ENCODE data around the gene FAM180B.

Gene FAM180B

DNA sequence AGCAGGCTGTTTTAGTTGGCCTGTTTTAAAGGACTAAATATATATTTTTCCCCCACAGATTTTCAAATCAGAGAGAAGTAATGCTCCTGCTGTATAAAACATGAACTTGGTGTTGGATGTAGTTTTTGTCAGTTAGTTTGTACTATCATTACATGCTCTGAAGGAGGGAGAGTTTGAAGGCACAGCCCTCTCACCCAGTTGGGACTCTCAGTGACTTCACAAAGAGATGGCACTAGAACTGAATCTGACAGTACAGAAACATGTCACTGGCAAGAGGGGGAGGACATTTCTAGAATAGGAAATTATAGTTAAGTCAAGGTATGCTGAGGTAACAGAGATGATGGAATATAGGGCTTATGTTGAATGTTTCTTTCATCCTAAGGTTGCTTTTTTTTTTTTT is 28.8 kb downstream of the FAM180B start:
- Histone ChIP-seq H3K4me2 (no peak overlapping the region), H3K27ac (no peak overlapping the region), H3K36me3 (ENCODE audit: insufficient read depth) (no peaks in the 10 kb centered on the region), H3K27me3 (ENCODE audit: insufficient read depth, low read depth) (no peaks in the 10 kb centered on the region), H3K79me2 (ENCODE audit: insufficient read depth, low read depth) (no peaks in the 10 kb centered on the region), H3K9ac (no peak overlapping the region), H4K20me1 (ENCODE audit: insufficient read depth) (no peaks in the 10 kb centered on the region), H3K4me3 (IDR thresholded peaks at IDR 0.05; ENCODE audit: insufficient read depth, low read depth, low read length) (no peak overlapping the region), H2AFZ (ENCODE audit: low read depth) (no peak overlapping the region), H3K4me1 (ENCODE audit: low read depth, poor library complexity, severe bottlenecking) (peaks cover 36% of the 10 kb centered on the region)
- TF ChIP-seq, protein P1, sequence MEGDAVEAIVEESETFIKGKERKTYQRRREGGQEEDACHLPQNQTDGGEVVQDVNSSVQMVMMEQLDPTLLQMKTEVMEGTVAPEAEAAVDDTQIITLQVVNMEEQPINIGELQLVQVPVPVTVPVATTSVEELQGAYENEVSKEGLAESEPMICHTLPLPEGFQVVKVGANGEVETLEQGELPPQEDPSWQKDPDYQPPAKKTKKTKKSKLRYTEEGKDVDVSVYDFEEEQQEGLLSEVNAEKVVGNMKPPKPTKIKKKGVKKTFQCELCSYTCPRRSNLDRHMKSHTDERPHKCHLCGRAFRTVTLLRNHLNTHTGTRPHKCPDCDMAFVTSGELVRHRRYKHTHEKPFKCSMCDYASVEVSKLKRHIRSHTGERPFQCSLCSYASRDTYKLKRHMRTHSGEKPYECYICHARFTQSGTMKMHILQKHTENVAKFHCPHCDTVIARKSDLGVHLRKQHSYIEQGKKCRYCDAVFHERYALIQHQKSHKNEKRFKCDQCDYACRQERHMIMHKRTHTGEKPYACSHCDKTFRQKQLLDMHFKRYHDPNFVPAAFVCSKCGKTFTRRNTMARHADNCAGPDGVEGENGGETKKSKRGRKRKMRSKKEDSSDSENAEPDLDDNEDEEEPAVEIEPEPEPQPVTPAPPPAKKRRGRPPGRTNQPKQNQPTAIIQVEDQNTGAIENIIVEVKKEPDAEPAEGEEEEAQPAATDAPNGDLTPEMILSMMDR (conservative IDR thresholded peaks at IDR 0.05; ENCODE audit: low read depth, low read length) = no peak

DNA sequence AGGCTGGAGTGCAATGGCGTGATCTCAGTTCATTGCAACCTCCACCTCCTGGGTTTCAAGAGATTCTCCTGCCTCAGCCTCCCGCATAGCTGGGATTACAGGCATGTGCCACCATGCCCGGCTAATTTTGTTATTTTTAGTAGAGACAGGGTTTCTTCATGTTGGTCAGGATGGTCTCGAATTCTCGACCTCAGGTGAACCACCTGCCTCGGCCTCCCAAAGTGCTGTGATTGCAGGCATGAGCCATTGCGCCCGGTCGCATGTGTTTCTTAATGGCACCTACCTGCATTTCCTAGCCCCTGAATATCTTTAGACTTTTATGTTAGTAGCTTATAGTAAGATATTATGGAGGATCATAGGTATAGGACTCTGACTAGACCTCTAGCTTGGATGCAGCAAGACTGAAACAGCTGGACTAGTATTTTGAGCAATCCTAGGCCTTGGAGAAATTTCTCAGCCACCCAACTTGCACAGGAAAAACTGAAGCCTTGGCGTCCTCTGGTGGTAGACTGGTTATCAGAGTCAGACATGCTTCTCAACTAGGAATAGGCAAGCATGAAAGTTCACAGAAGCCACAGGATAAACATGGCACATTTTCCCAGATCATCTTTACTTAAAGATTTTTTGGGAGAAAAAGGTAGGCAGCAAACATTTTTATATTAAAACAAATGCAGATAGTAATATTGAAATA is 30.4 kb downstream of the FAM180B start:
- TF ChIP-seq, protein P1 (conservative IDR thresholded peaks at IDR 0.05; ENCODE audit: low read depth, low read length) = peak; percentile 69
- Histone ChIP-seq H3K36me3 (ENCODE audit: insufficient read depth) (no peaks in the 10 kb centered on the region), H2AFZ (ENCODE audit: low read depth) (no peak overlapping the region), H3K79me2 (ENCODE audit: insufficient read depth, low read depth) (no peaks in the 10 kb centered on the region), H3K27ac (no peak overlapping the region), H4K20me1 (ENCODE audit: insufficient read depth) (no peaks in the 10 kb centered on the region), H3K4me1 (ENCODE audit: low read depth, poor library complexity, severe bottlenecking) (peaks cover 36% of the 10 kb centered on the region), H3K9ac (no peak overlapping the region), H3K4me3 (IDR thresholded peaks at IDR 0.05; ENCODE audit: insufficient read depth, low read depth, low read length) (no peak overlapping the region), H3K27me3 (ENCODE audit: insufficient read depth, low read depth) (no peaks in the 10 kb centered on the region), H3K4me2 (peak overlapping the region; percentile 52; the same call in 1 of the 2 replicates)

DNA sequence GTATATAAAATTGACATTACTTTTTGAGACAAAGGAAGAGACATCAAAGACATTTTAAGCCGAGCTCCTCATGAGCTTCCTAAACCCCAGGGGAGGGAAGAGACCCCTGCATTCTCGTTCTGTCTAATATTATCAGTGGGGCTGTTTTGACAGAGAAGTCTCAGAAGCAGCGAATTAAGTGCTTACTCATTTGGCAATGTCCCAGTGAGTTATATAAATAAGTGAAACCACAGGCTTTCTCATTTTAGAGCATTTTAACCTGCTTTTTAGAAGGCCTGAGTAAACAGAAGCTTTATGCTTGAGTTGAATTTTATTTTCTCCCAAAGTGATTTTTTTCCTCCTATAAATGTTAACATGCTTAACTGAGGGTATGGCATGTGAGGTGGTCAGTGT is 30.9 kb downstream of the FAM180B start:
- no peaks in the 10 kb centered on the region for H3K27me3 ChIP-seq (ENCODE audit: insufficient read depth, low read depth)
- H3K9ac ChIP-seq = no peak overlapping the region
- H4K20me1 ChIP-seq (ENCODE audit: insufficient read depth) = no peaks in the 10 kb centered on the region
- TF ChIP-seq, protein P1 (conservative IDR thresholded peaks at IDR 0.05; ENCODE audit: low read depth, low read length) = 0 out of 2 replicates have a peak, but pooled peaks have one; percentile 11
- no peak overlapping the region for H3K4me3 ChIP-seq (IDR thresholded peaks at IDR 0.05; ENCODE audit: insufficient read depth, low read depth, low read length)
- H3K79me2 ChIP-seq (ENCODE audit: insufficient read depth, low read depth) = no peaks in the 10 kb centered on the region
- H3K4me1 ChIP-seq (ENCODE audit: low read depth, poor library complexity, severe bottlenecking) = peaks cover 36% of the 10 kb centered on the region
- no peak overlapping the region for H3K27ac ChIP-seq
- no peak overlapping the region for H2AFZ ChIP-seq (ENCODE audit: low read depth)
- H3K4me2 ChIP-seq = peak overlapping the region; percentile 52
- H3K36me3 ChIP-seq (ENCODE audit: insufficient read depth) = no peaks in the 10 kb centered on the region

DNA sequence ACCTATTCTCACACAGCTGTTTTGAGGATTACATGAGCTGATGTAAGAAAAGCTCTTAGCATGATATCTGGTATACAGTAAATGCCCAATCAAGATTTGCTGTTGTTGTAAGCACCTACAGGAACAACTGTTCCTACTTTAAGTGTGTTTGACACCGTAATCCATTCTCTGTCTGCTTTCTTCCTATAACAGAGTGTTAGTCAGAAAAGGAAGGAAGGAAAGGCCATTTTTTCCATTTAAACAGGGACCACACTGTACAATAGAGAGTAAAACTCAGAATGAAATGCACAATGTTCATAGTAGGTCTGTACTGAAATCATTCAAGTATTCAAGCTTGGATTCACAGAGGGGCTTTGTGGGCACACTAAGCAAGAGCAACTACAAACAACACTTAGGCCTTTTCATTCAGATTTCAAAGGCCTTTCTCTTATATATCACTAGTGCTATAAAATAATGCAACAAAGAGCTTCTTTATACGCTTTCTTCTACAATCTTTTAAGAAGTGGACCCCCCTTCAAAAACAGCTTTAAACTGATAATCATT is 34.4 kb downstream of the FAM180B start:
- Histone ChIP-seq H4K20me1 (ENCODE audit: insufficient read depth) (no peaks in the 10 kb centered on the region), H3K9ac (no peak overlapping the region), H3K36me3 (ENCODE audit: insufficient read depth) (peaks cover 9% of the 10 kb centered on the region; the same call in 1 of the 2 replicates), H3K27ac (no peak overlapping the region), H3K4me1 (ENCODE audit: low read depth, poor library complexity, severe bottlenecking) (peaks cover 36% of the 10 kb centered on the region), H3K79me2 (ENCODE audit: insufficient read depth, low read depth) (no peaks in the 10 kb centered on the region), H3K4me2 (no peak overlapping the region), H3K27me3 (ENCODE audit: insufficient read depth, low read depth) (no peaks in the 10 kb centered on the region), H2AFZ (ENCODE audit: low read depth) (no peak overlapping the region), H3K4me3 (IDR thresholded peaks at IDR 0.05; ENCODE audit: insufficient read depth, low read depth, low read length) (no peak overlapping the region)
- TF ChIP-seq, protein P1 (conservative IDR thresholded peaks at IDR 0.05; ENCODE audit: low read depth, low read length) = no peak

Measured in KMS-11 (cell line).